Measurements from ENCODE around the gene TAMM41.
"Not testable (repeated sequence)": the region's sequence is repeated elsewhere in the genome, so short reads cannot be mapped to it uniquely, and the experiment has no call there.

Gene TAMM41

GRCh38 chr3:11846281-11847266 is at the start of gene TAMM41:
Gene TAMM41, minus strand, starts transcription at chr3:11846885. Its CDS starts 249 bp downstream, at chr3:11846636.
- Mint-ChIP-seq H3K4me3 (peak within 1 kb of the TSS; percentile 100), H3K27me3 (no peaks in the 10 kb centered on the region), H3K4me1 (peaks cover 49% of the 10 kb centered on the region), H3K9me3 (no peaks in the 10 kb centered on the region), H3K36me3 (ENCODE audit: insufficient read depth) (peaks cover 24% of the 10 kb centered on the region), H3K27ac (ENCODE audit: low read depth) (peak within 1 kb of the TSS; percentile 95)
- peak; percentile 100 for ATAC-seq (replicated peaks; ENCODE audit: extremely low read depth, poor library complexity, severe bottlenecking)
- peak; percentile 75 to 80 for DNase-seq (ENCODE audit: low spot score in 2 of 2)

- H3K9me3 Mint-ChIP-seq: no peaks in the 10 kb centered on the region
- ATAC-seq (replicated peaks; ENCODE audit: extremely low read depth, poor library complexity, severe bottlenecking) (no peak), DNase-seq (ENCODE audit: low spot score in 2 of 2) (no peak)
- H3K4me1 Mint-ChIP-seq: no peaks in the 10 kb centered on the region
- no peak overlapping the region for H3K4me3 Mint-ChIP-seq
- H3K36me3 Mint-ChIP-seq (ENCODE audit: insufficient read depth): peaks cover 2% of the 10 kb centered on the region
- H3K27me3 Mint-ChIP-seq: peaks cover 19% of the 10 kb centered on the region
- no peak overlapping the region for H3K27ac Mint-ChIP-seq (ENCODE audit: low read depth)
These were observed 32.2 kb upstream of the TAMM41 start for GRCh38 chr3:11878837-11879236.

- not testable (repeated sequence) for H3K4me1 Mint-ChIP-seq; H3K27ac Mint-ChIP-seq (ENCODE audit: low read depth); ATAC-seq (replicated peaks; ENCODE audit: extremely low read depth, poor library complexity, severe bottlenecking); DNase-seq (ENCODE audit: low spot score in 2 of 2); H3K36me3 Mint-ChIP-seq (ENCODE audit: insufficient read depth); H3K9me3 Mint-ChIP-seq; H3K4me3 Mint-ChIP-seq
- peaks cover 33% of the 10 kb centered on the region for H3K27me3 Mint-ChIP-seq
These were observed 28.0 kb upstream of the TAMM41 start for GRCh38 chr3:11874707-11875106.

GRCh38 chr3:11863739-11864138 is 17.1 kb upstream of the TAMM41 start:
- peaks cover 56% of the 10 kb centered on the region for H3K27me3 Mint-ChIP-seq
- not testable (repeated sequence) for H3K27ac Mint-ChIP-seq (ENCODE audit: low read depth); H3K9me3 Mint-ChIP-seq; H3K4me3 Mint-ChIP-seq; DNase-seq (ENCODE audit: low spot score in 2 of 2); ATAC-seq (replicated peaks; ENCODE audit: extremely low read depth, poor library complexity, severe bottlenecking); H3K4me1 Mint-ChIP-seq; H3K36me3 Mint-ChIP-seq (ENCODE audit: insufficient read depth)

GRCh38 chr3:11862584-11862983 is 15.9 kb upstream of the TAMM41 start:
- not testable (repeated sequence) for H3K27ac Mint-ChIP-seq (ENCODE audit: low read depth); H3K4me1 Mint-ChIP-seq; H3K36me3 Mint-ChIP-seq (ENCODE audit: insufficient read depth); DNase-seq (ENCODE audit: low spot score in 2 of 2); H3K9me3 Mint-ChIP-seq; ATAC-seq (replicated peaks; ENCODE audit: extremely low read depth, poor library complexity, severe bottlenecking); H3K4me3 Mint-ChIP-seq
- H3K27me3 Mint-ChIP-seq: peaks cover 55% of the 10 kb centered on the region

GRCh38 chr3:11862145-11862544 is 15.5 kb upstream of the TAMM41 start:
- H3K9me3 Mint-ChIP-seq; H3K4me1 Mint-ChIP-seq; DNase-seq (ENCODE audit: low spot score in 2 of 2); H3K27ac Mint-ChIP-seq (ENCODE audit: low read depth); ATAC-seq (replicated peaks; ENCODE audit: extremely low read depth, poor library complexity, severe bottlenecking); H3K36me3 Mint-ChIP-seq (ENCODE audit: insufficient read depth); H3K4me3 Mint-ChIP-seq: not testable (repeated sequence)
- H3K27me3 Mint-ChIP-seq: peaks cover 57% of the 10 kb centered on the region

GRCh38 chr3:11860213-11860612 is 13.5 kb upstream of the TAMM41 start:
- H3K27me3 Mint-ChIP-seq: peaks cover 47% of the 10 kb centered on the region
- not testable (repeated sequence) for H3K4me3 Mint-ChIP-seq; H3K36me3 Mint-ChIP-seq (ENCODE audit: insufficient read depth); H3K27ac Mint-ChIP-seq (ENCODE audit: low read depth); ATAC-seq (replicated peaks; ENCODE audit: extremely low read depth, poor library complexity, severe bottlenecking); H3K9me3 Mint-ChIP-seq; H3K4me1 Mint-ChIP-seq; DNase-seq (ENCODE audit: low spot score in 2 of 2)

- Mint-ChIP-seq H3K9me3 (no peaks in the 10 kb centered on the region), H3K27me3 (peaks cover 42% of the 10 kb centered on the region), H3K4me3 (no peak overlapping the region), H3K4me1 (no peaks in the 10 kb centered on the region), H3K27ac (ENCODE audit: low read depth) (no peak overlapping the region), H3K36me3 (ENCODE audit: insufficient read depth) (peaks cover 3% of the 10 kb centered on the region)
- ATAC-seq (replicated peaks; ENCODE audit: extremely low read depth, poor library complexity, severe bottlenecking) (no peak), DNase-seq (ENCODE audit: low spot score in 2 of 2) (no peak)
These were observed 6.8 kb upstream of the TAMM41 start for GRCh38 chr3:11853450-11853849.

GRCh38 chr3:11850003-11850402 is 3.3 kb upstream of the TAMM41 start:
- Mint-ChIP-seq H3K27ac (ENCODE audit: low read depth) (no peak overlapping the region), H3K4me1 (peaks cover 31% of the 10 kb centered on the region), H3K9me3 (no peaks in the 10 kb centered on the region), H3K4me3 (no peak overlapping the region), H3K27me3 (peaks cover 23% of the 10 kb centered on the region), H3K36me3 (ENCODE audit: insufficient read depth) (peaks cover 7% of the 10 kb centered on the region)
- ATAC-seq (replicated peaks; ENCODE audit: extremely low read depth, poor library complexity, severe bottlenecking) (no peak), DNase-seq (ENCODE audit: low spot score in 2 of 2) (no peak)

GRCh38 chr3:11847607-11848006 is 922 bp upstream of the TAMM41 start:
- no peaks in the 10 kb centered on the region for H3K9me3 Mint-ChIP-seq
- DNase-seq (ENCODE audit: low spot score in 2 of 2): no peak
- peaks cover 45% of the 10 kb centered on the region for H3K4me1 Mint-ChIP-seq

GRCh38 chr3:11845651-11846050 is 1.0 kb downstream of the TAMM41 start:
- Mint-ChIP-seq H3K27ac (ENCODE audit: low read depth) (peak overlapping the region; percentile 95), H3K4me1 (peaks cover 50% of the 10 kb centered on the region), H3K4me3 (peak overlapping the region; percentile 100), H3K36me3 (ENCODE audit: insufficient read depth) (peaks cover 26% of the 10 kb centered on the region), H3K27me3 (no peaks in the 10 kb centered on the region), H3K9me3 (no peaks in the 10 kb centered on the region)
- no peak for ATAC-seq (replicated peaks; ENCODE audit: extremely low read depth, poor library complexity, severe bottlenecking)
- DNase-seq (ENCODE audit: low spot score in 2 of 2): no peak

More at GRCh38 chr3:11847607-11848006, 922 bp upstream of the TAMM41 start:
- peak overlapping the region; percentile 100 for H3K4me3 Mint-ChIP-seq
- H3K36me3 Mint-ChIP-seq (ENCODE audit: insufficient read depth): peaks cover 15% of the 10 kb centered on the region
- ATAC-seq (replicated peaks; ENCODE audit: extremely low read depth, poor library complexity, severe bottlenecking): no peak
- peaks cover 7% of the 10 kb centered on the region for H3K27me3 Mint-ChIP-seq
- peak overlapping the region; percentile 95 for H3K27ac Mint-ChIP-seq (ENCODE audit: low read depth)

GRCh38 chr3:11844891-11845290 is 1.8 kb downstream of the TAMM41 start:
- no peaks in the 10 kb centered on the region for H3K9me3 Mint-ChIP-seq
- peaks cover 50% of the 10 kb centered on the region for H3K4me1 Mint-ChIP-seq
- peaks cover 30% of the 10 kb centered on the region for H3K36me3 Mint-ChIP-seq (ENCODE audit: insufficient read depth)
- H3K4me3 Mint-ChIP-seq: peak overlapping the region; percentile 100
- no peaks in the 10 kb centered on the region for H3K27me3 Mint-ChIP-seq
- DNase-seq (ENCODE audit: low spot score in 2 of 2) (no peak), ATAC-seq (replicated peaks; ENCODE audit: extremely low read depth, poor library complexity, severe bottlenecking) (no peak)
- peak overlapping the region; percentile 95 for H3K27ac Mint-ChIP-seq (ENCODE audit: low read depth)

GRCh38 chr3:11835028-11835639 is 11.6 kb downstream of the TAMM41 start:
- DNase-seq (ENCODE audit: low spot score in 2 of 2) (no peak), ATAC-seq (replicated peaks; ENCODE audit: extremely low read depth, poor library complexity, severe bottlenecking) (no peak)
- Mint-ChIP-seq H3K9me3 (no peaks in the 10 kb centered on the region), H3K36me3 (ENCODE audit: insufficient read depth) (peaks cover 52% of the 10 kb centered on the region), H3K27ac (ENCODE audit: low read depth) (no peak overlapping the region), H3K27me3 (no peaks in the 10 kb centered on the region), H3K4me3 (no peak overlapping the region), H3K4me1 (no peaks in the 10 kb centered on the region)

Measured in central memory CD8-positive, alpha-beta T cell (primary cell).